Lower leg skin (tissue), 4 donors: ENCODE data around the gene GBF1. TPM values are rescaled to one million over a fixed set of nuclear protein-coding genes. Genes with fewer than 3 reads are reported as not detected.

Experiments used
- DNase-seq, 2 donors: peaks; one replicate each; pipeline ENCODE4 v3.0.0-alpha.2; 2019; ENCODE audit warnings: low spot score in 2 of 2
- H3K4me3 ChIP-seq: fragments of 200-600 bp; sonication (generic); 2 replicates; pipeline ENCODE4 v1.5.1; 2017; ENCODE audit warnings: mild to moderate bottlenecking, low read depth; ENCODE audit not compliant: poor library complexity, severe bottlenecking
- CTCF ChIP-seq, 3 donors: fragments of 450-650 bp; IDR thresholded peaks; one replicate each; pipeline ENCODE4 v1.5.1; 2016; ENCODE audit warnings: antibody characterized with exemption in 3 of 3, mild to moderate bottlenecking in 3 of 3, moderate library complexity in 2 of 3
- POLR2A ChIP-seq, 2 donors: fragments of 450-650 bp; IDR thresholded peaks; one replicate each; pipeline ENCODE4 v1.6.1; 2016 to 2017; ENCODE audit warnings: antibody characterized with exemption in 2 of 2, mild to moderate bottlenecking in 1 of 2, moderate library complexity in 1 of 2
- WGBS, 2 donors: methylation state at CpG; one replicate each; pipeline ENCODE4 v1.1.5; 2018; 5-methylcytosine and 5-hydroxymethylcytosine counted together
- intact Hi-C: fragments of 100-400 bp; cut with DNase I; formaldehyde crosslinking; loops from one replicate; pipeline ENCODE4 v1.15.0; 2023; ENCODE audit warnings: low total_unique reads
- total RNA-seq, 4 donors: library from RNA; depleted of rRNA; stranded (reverse); fragments of >200 nt; gene quantifications; one replicate each; pipeline ENCODE4 v1.1.0, GENCODE V29; 2016

GBF1 gene
- total RNA-seq, 4 donors from 2014 or later, result 30.1 to 42.6 (median 39.1) TPM

- WGBS, 2 donors, result 1% methylated on average over 33 to 38 of the region's 42 CpGs
- DNase-seq, result peak; percentile 86 to 98
- H3K4me3 ChIP-seq, result peak within 1 kb of the TSS; percentile 63
- intact Hi-C loops, result loop anchor here (10.0 kb wide), 1 partner anchor 189 kb away; no protein-coding TSS in a partner anchor
- no peak for TF ChIP-seq CTCF (IDR thresholded peaks at IDR 0.05)
- TF ChIP-seq POLR2A (IDR thresholded peaks at IDR 0.05), result no peak
Measured at GRCh38 chr10:102395400-102396316, 150.3 kb downstream of the GBF1 start, which contains the start of gene NFKB2. Gene NFKB2 (plus strand): TSS chr10:102395705. CDS start chr10:102395960, 255 bp downstream.

DNA sequence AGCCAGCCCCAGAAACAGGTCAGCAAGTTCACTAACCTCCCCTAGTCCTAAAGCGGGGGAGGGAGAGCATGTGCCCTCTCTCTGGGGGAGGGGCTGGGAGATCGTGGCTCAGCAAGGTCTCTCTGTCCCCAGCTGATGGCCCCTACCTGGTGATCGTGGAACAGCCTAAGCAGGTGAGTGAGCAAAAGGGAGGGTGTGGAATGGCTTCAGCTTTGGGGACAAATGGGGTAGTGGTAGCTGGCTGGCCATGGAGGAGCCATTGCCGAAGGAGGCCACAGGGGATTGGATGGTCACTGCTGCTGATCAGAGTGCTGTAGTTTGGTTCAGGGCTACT is 151.0 kb downstream of the GBF1 start:
- no peak for DNase-seq

GRCh38 chr10:102396730-102397151 is 151.4 kb downstream of the GBF1 start:
- H3K4me3 ChIP-seq, result no peak overlapping the region
- no peak for DNase-seq
- TF ChIP-seq CTCF (IDR thresholded peaks at IDR 0.05), result no peak
- TF ChIP-seq POLR2A (IDR thresholded peaks at IDR 0.05), result no peak
- 88 to 100% methylated on average over 4 to 12 of the region's 12 CpGs for WGBS, 2 donors
- intact Hi-C loops, result loop anchor here (10.0 kb wide), 1 partner anchor 188 kb away; no protein-coding TSS in a partner anchor

More for the DNA sequence above, 151.0 kb downstream of the GBF1 start:
- no peak overlapping the region for H3K4me3 ChIP-seq
- 38 to 49% methylated on average over 4 of the region's 4 CpGs for WGBS, 2 donors
- intact Hi-C loops, result loop anchor here (10.0 kb wide), 1 partner anchor 189 kb away; no protein-coding TSS in a partner anchor
- TF ChIP-seq POLR2A (IDR thresholded peaks at IDR 0.05), result no peak
- no peak for TF ChIP-seq CTCF (IDR thresholded peaks at IDR 0.05)

DNA sequence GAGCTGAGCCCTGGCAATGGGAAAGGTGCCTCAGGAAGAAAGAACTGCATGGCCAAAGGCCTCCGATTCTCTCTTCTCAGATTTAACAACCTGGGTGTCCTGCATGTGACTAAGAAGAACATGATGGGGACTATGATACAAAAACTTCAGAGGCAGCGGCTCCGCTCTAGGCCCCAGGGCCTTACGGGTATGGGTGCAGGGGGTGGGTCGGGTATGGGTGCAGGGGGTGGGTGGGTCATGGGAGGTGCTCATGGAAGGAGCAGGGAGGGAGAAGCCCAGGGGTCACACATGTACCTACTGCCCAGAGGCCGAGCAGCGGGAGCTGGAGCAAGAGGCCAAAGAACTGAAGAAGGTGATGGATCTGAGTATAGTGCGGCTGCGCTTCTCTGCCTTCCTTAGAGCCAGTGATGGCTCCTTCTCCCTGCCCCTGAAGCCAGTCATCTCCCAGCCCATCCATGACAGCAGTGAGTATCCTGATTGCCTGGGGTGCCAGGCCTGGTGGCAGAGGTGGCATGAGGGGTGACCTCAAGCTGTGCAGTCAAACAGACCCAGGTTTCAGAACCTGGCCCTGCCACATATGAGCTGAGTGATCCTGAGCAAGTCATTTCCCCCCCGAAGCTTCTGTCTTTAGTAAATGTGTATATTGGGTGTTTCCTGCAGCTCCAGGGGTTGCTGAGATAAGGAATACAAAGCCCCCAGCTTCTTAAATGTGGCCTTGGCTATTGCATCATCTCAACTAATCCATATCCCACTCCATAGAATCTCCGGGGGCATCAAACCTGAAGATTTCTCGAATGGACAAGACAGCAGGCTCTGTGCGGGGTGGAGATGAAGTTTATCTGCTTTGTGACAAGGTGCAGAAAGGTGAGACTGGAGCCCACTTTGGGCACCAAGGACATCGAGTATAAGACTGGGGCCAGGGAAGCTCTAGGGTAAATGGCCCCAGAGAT is 152.2 kb downstream of the GBF1 start:
- intact Hi-C loops, result loop anchor here (10.0 kb wide), 1 partner anchor 187 kb away; no protein-coding TSS in a partner anchor
- 90 to 95% methylated on average over 13 of the region's 14 CpGs for WGBS, 2 donors
- TF ChIP-seq CTCF (IDR thresholded peaks at IDR 0.05) (no peak), POLR2A (IDR thresholded peaks at IDR 0.05) (no peak)
- H3K4me3 ChIP-seq, result no peak overlapping the region
- DNase-seq, result no peak

DNA sequence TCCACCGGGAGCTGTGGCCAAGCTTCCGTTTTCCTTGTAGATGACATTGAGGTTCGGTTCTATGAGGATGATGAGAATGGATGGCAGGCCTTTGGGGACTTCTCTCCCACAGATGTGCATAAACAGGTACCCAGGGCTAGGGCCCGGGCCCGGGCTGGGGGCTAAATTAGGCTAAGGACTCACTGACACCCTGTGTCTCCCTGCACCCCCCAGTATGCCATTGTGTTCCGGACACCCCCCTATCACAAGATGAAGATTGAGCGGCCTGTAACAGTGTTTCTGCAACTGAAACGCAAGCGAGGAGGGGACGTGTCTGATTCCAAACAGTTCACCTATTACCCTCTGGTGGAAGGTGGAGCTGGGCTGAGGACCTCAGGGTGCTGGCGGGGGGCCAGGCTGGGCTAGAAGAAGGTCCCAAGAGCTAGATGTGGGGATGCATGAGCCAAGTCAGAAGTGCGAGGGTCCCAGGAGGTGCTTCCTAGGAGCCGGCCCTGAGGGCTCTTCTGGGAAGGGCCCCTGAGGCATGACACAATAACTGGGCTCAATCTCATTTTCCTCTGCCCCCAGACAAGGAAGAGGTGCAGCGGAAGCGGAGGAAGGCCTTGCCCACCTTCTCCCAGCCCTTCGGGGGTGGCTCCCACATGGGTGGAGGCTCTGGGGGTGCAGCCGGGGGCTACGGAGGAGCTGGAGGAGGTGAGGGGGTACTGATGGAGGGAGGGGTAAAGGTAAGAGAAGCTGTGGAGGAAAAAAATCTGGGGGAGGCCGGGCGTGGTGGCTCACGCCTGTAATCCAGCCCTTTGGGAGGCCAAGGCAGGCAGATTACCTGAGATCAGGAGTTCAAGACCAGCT is 153.1 kb downstream of the GBF1 start:
- TF ChIP-seq CTCF (IDR thresholded peaks at IDR 0.05), result no peak
- no peak for TF ChIP-seq POLR2A (IDR thresholded peaks at IDR 0.05)
- DNase-seq, result no peak
- intact Hi-C loops, result loop anchor here (10.0 kb wide), 1 partner anchor 186 kb away; no protein-coding TSS in a partner anchor
- 81 to 84% methylated on average over 21 of the region's 21 CpGs for WGBS, 2 donors
- H3K4me3 ChIP-seq, result no peak overlapping the region
